Lung microvascular endothelial cell (primary cell): Measurements from ENCODE around the gene GBA2. TPM values are rescaled to one million over a fixed set of nuclear protein-coding genes. Genes with fewer than 3 reads are reported as not detected.

Experiments used
- DNase-seq, 2 donors: peaks; one replicate each; pipeline versions ENCODE4 v3.0.0 to v3.0.0-alpha.2; 2010; ENCODE audit warnings: low read depth in 2 of 2
- total RNA-seq: library from RNA; depleted of rRNA; stranded (reverse); fragments of >200 nt; gene quantifications from 2 replicates; pipeline ENCODE4 v1.2.1, GENCODE V29; 2014

GBA2 gene
- total RNA-seq, 1 donor from 2014 or later = 54.0 TPM

- DNase-seq = no peak
Measured at GRCh38 chr9:35766997-35767396, 18.0 kb upstream of the GBA2 start.

- no peak for DNase-seq
Measured at GRCh38 chr9:35763803-35764202, 14.8 kb upstream of the GBA2 start.

GRCh38 chr9:35763181-35763580, 14.2 kb upstream of the GBA2 start:
- no peak for DNase-seq

GRCh38 chr9:35760651-35761050, 11.6 kb upstream of the GBA2 start:
- peak; percentile 92 to 96 for DNase-seq

- no peak for DNase-seq
Measured at GRCh38 chr9:35759795-35760194, 10.8 kb upstream of the GBA2 start.

- DNase-seq = peak in 1 of 2 donors; percentile 27
Measured at GRCh38 chr9:35758475-35759050, 9.5 kb upstream of the GBA2 start.

GRCh38 chr9:35757892-35758275, 8.9 kb upstream of the GBA2 start:
- no peak for DNase-seq

GRCh38 chr9:35757226-35757891, 8.3 kb upstream of the GBA2 start:
- peak; percentile 53 to 68 for DNase-seq

GRCh38 chr9:35756275-35757225, 7.5 kb upstream of the GBA2 start:
- DNase-seq = peak; percentile 88 to 92

- DNase-seq = peak; percentile 37 to 52
Measured at GRCh38 chr9:35755071-35755470, 6.0 kb upstream of the GBA2 start.

GRCh38 chr9:35754264-35754663, 5.2 kb upstream of the GBA2 start, which contains the start of gene MSMP:
TSS of gene MSMP (minus strand) at chr9:35754276. CDS start at chr9:35754129, 147 bp downstream.
- peak; percentile 43 to 87 for DNase-seq

GRCh38 chr9:35753466-35753865, 4.4 kb upstream of the GBA2 start:
- DNase-seq = peak in 1 of 2 donors; percentile 83

- no peak for DNase-seq
Measured at GRCh38 chr9:35750256-35750531, 1.2 kb upstream of the GBA2 start.

- DNase-seq = peak; percentile 61 to 69
Measured at GRCh38 chr9:35749515-35750255, 657 bp upstream of the GBA2 start.

GRCh38 chr9:35748242-35748857, 678 bp downstream of the GBA2 start:
- peak; percentile 38 to 39 for DNase-seq

- DNase-seq = no peak
Measured at GRCh38 chr9:35746583-35746982, 2.4 kb downstream of the GBA2 start.

GRCh38 chr9:35745569-35745968, 3.5 kb downstream of the GBA2 start:
- DNase-seq = no peak

GRCh38 chr9:35743880-35744518, 5.0 kb downstream of the GBA2 start:
- no peak for DNase-seq

- DNase-seq = no peak
Measured at GRCh38 chr9:35743452-35743851, 5.6 kb downstream of the GBA2 start.

- DNase-seq = no peak
Measured at GRCh38 chr9:35741740-35742139, 7.3 kb downstream of the GBA2 start.

GRCh38 chr9:35740243-35740642, 8.8 kb downstream of the GBA2 start:
- no peak for DNase-seq
